ENCODE results near the gene DNAJC22.
"Not testable (repeated sequence)": the region's sequence is repeated elsewhere in the genome, so short reads cannot be mapped to it uniquely, and the experiment has no call there.

The DNAJC22 gene

GRCh38 chr12:49375406-49375805 lies 28.7 kb downstream of the DNAJC22 start:
- DNase-seq: no peak

GRCh38 chr12:49377386-49377785 lies 30.7 kb downstream of the DNAJC22 start:
- DNase-seq: no peak

- DNase-seq: not testable (repeated sequence)
Measured at GRCh38 chr12:49380184-49380583, 33.5 kb downstream of the DNAJC22 start.

GRCh38 chr12:49388682-49389386 lies 42.1 kb downstream of the DNAJC22 start:
- peak; percentile 69 to 84 (median 77) for DNase-seq

GRCh38 chr12:49389387-49389703 lies 42.7 kb downstream of the DNAJC22 start:
- DNase-seq: no peak

GRCh38 chr12:49397000-49397399 lies 50.3 kb downstream of the DNAJC22 start:
- no peak for DNase-seq

- no peak for DNase-seq
Measured at GRCh38 chr12:49400304-49400703, 53.6 kb downstream of the DNAJC22 start.

Measured in suppressor macrophage (primary cell).